ENCODE results near the gene RAB40B. TPM values are rescaled to one million over a fixed set of nuclear protein-coding genes. Genes with fewer than 3 reads are reported as not detected.
A peak's percentile ranks its signal among the peaks of the same experiment; 100 is the strongest.

Gene RAB40B
- total and polyA plus RNA-seq, 12 donors: 4.1 to 33.3 (median 14.0) TPM

- Histone ChIP-seq H3K4me3 (no peak overlapping the region), H3K4me1 (replicated peaks in 1 of 2) (peaks cover 5 to 19% of the 10 kb centered on the region in 2 donors), H3K36me3 (replicated peaks in 1 of 2) (no peaks in the 10 kb centered on the region), H3K9me3 (replicated peaks in 1 of 3) (no peaks in the 10 kb centered on the region), H3K27me3 (no peaks in the 10 kb centered on the region), H3K27ac (no peak overlapping the region)
- DNase-seq: peak in 2 of 7 donors; percentile 5 to 12
- TF ChIP-seq CTCF (IDR thresholded peaks at IDR 0.05) (no peak), POLR2A (IDR thresholded peaks at IDR 0.05) (no peak)
- intact Hi-C loops (cut with DNase I): no loop called here
- 94 to 96% (median 95%) methylated on average over 20 to 36 of the region's 36 CpGs for WGBS, 4 donors
Observed at GRCh38 chr17:82658796-82659452, 39.6 kb downstream of the RAB40B start.

- H3K4me1 ChIP-seq (replicated peaks in 1 of 2): peaks cover 5 to 19% of the 10 kb centered on the region in 2 donors
- no peak for TF ChIP-seq POLR2A (IDR thresholded peaks at IDR 0.05)
- TF ChIP-seq CTCF (IDR thresholded peaks at IDR 0.05): no peak
- DNase-seq: peak in 1 of 7 donors; percentile 4
- H3K27ac ChIP-seq: no peak overlapping the region
- H3K4me3 ChIP-seq: no peak overlapping the region
- WGBS, 4 donors: 93 to 100% (median 94%) methylated on average over 9 to 23 of the region's 23 CpGs
- H3K9me3 ChIP-seq (replicated peaks in 1 of 3): no peaks in the 10 kb centered on the region
- intact Hi-C loops (cut with DNase I): no loop called here
- no peaks in the 10 kb centered on the region for H3K36me3 ChIP-seq (replicated peaks in 1 of 2)
- no peaks in the 10 kb centered on the region for H3K27me3 ChIP-seq
Observed at GRCh38 chr17:82658331-82658730, 40.2 kb downstream of the RAB40B start.

- intact Hi-C loops (cut with DNase I): no loop called here
- Histone ChIP-seq H3K4me3 (no peak overlapping the region), H3K9me3 (replicated peaks in 1 of 3) (no peaks in the 10 kb centered on the region), H3K27ac (no peak overlapping the region), H3K4me1 (replicated peaks in 1 of 2) (peaks cover 5 to 19% of the 10 kb centered on the region in 2 donors), H3K27me3 (no peaks in the 10 kb centered on the region), H3K36me3 (replicated peaks in 1 of 2) (no peaks in the 10 kb centered on the region)
- peak in 2 of 7 donors; percentile 4 to 18 for DNase-seq
- TF ChIP-seq POLR2A (IDR thresholded peaks at IDR 0.05): no peak
- no peak for TF ChIP-seq CTCF (IDR thresholded peaks at IDR 0.05)
- WGBS, 4 donors: 94 to 96% (median 95%) methylated on average over 8 to 19 of the region's 19 CpGs
Observed at GRCh38 chr17:82657926-82658325, 40.6 kb downstream of the RAB40B start.

GRCh38 chr17:82656266-82656665, 42.2 kb downstream of the RAB40B start:
- H3K36me3 ChIP-seq (replicated peaks in 1 of 2): no peaks in the 10 kb centered on the region
- no peak for DNase-seq

More at GRCh38 chr17:82656266-82656665, 42.2 kb downstream of the RAB40B start:
- no peak overlapping the region for H3K27ac ChIP-seq
- intact Hi-C loops (cut with DNase I): no loop called here
- H3K4me1 ChIP-seq (replicated peaks in 1 of 2): peaks cover 5 to 19% of the 10 kb centered on the region in 2 donors
- WGBS, 4 donors: 86 to 93% (median 89%) methylated on average over 10 to 16 of the region's 16 CpGs
- no peaks in the 10 kb centered on the region for H3K27me3 ChIP-seq
- H3K4me3 ChIP-seq: no peak overlapping the region
- no peaks in the 10 kb centered on the region for H3K9me3 ChIP-seq (replicated peaks in 1 of 3)
- TF ChIP-seq CTCF (IDR thresholded peaks at IDR 0.05) (no peak), POLR2A (IDR thresholded peaks at IDR 0.05) (no peak)
